ENCODE measurements around the gene PPP1R9B.

PPP1R9B gene

GRCh38 chr17:50122945-50123344 lies 27.5 kb downstream of the PPP1R9B start:
- no peak for DNase-seq

GRCh38 chr17:50120475-50121253 lies 29.8 kb downstream of the PPP1R9B start:
- DNase-seq: no peak

- DNase-seq: no peak
Observed at GRCh38 chr17:50118828-50119218, 31.7 kb downstream of the PPP1R9B start.

- no peak for DNase-seq
Observed at GRCh38 chr17:50118076-50118827, 32.2 kb downstream of the PPP1R9B start.

- DNase-seq: peak; percentile 66
Observed at GRCh38 chr17:50117202-50118051, 33.0 kb downstream of the PPP1R9B start.

- DNase-seq: no peak
Observed at GRCh38 chr17:50115756-50116155, 34.7 kb downstream of the PPP1R9B start.

- peak; percentile 77 for DNase-seq
Observed at GRCh38 chr17:50114849-50115357, 35.6 kb downstream of the PPP1R9B start.

- DNase-seq: no peak
Observed at GRCh38 chr17:50114401-50114800, 36.1 kb downstream of the PPP1R9B start.

DNA sequence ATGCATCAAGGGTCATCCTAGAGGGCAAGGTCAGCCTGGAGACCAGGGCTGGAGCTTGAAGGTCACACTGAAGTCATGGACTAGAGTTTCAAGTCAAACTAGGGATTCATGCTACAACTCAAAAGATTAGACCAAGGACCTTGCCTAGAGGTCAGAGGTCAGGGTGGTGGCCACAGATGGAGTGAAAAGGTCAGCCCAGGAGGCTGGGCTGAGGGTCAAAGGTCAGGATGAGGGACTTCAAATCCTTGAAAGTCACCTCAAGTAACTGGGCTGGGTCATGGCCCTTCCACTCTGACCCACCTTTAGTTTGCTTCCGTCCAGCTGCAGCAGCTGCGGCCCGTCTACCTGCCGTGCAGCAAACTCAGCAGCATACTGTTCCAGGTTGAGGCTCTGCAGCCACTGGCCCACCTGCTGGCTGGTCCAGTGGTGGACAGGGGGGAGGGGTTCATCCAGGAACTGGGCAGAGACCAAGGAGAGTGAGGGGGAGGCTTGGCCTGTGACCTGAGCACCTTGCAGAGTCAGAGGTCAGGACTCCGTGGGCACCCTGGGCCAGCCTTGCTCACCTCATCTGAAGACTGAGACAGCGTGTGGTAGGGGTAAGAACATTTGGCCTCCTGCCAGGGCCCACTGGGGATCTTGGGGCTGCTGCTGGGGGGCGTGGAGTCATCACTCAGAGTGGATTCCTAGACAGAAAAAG lies 36.7 kb downstream of the PPP1R9B start:
- DNase-seq: no peak

- no peak for DNase-seq
Observed at GRCh38 chr17:50112694-50113093, 37.8 kb downstream of the PPP1R9B start.

DNA sequence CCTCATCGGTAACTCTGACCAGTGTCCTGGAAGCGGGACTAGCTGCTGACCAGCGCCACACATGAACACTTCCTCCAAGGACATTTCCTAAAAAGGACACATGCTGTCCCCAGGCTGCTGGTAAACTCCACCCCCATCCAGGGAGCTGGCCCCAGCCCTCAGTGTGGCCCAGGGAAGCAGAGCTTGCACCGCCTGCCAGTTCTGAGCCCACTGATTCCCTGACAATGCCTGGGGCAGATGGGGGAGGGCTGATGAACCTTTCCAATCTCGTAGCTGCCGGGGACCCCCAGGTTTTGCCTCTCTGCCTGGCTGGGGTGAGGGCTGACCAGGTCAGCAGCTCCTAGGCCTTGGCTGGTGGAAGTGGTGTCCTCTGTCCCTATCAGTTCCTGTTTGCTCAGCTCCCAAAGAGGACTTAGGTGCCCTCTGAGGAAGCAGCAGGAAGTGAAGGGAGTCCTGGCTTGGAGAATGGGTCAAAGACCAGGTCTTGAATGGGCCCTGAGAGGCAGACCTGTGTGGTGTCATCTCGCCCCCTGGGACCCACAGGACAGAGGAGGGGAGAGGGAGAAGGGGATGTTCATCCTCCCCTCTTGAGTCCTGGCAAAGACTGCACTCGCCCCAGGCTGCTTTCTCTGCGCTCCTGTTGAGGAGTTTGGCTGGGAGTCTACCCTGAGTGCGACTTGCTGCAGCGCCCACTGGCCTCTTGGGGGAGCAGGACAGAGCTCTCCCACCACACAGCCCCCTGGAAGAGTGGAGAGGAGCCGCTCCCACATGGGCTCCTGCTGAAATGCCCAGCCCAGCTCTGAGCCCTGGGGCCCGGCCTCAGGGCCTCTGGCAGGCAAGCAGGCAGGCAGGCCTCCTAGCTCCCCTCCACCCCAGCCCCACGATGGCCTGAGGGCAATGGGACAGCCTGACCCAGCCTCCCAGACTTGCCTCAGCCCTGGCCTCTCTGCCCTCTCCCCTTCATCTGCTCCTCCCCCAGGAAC lies 38.5 kb downstream of the PPP1R9B start:
- no peak for DNase-seq

GRCh38 chr17:50110591-50111349 lies 39.7 kb downstream of the PPP1R9B start:
- DNase-seq: no peak

DNA sequence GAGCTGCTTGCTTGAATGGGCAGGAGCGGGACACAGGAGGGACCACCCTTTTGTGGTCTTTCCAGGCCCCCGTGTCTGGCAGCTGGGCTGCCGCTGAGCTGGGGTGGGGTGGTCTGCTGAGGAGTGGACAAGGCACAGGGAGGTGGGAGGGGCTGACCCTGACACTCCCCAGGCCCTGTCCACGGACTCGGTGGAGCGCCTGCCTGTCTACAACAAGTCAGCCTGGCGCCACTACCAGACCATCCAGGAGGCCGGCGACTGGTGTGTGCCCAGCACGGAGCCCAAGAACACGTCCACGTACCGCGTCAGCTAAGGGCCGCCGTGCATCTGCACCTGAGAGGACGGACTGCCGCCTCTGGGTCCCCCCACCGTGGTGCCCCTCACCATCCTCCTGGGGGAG lies 40.7 kb downstream of the PPP1R9B start:
- DNase-seq: no peak

DNA sequence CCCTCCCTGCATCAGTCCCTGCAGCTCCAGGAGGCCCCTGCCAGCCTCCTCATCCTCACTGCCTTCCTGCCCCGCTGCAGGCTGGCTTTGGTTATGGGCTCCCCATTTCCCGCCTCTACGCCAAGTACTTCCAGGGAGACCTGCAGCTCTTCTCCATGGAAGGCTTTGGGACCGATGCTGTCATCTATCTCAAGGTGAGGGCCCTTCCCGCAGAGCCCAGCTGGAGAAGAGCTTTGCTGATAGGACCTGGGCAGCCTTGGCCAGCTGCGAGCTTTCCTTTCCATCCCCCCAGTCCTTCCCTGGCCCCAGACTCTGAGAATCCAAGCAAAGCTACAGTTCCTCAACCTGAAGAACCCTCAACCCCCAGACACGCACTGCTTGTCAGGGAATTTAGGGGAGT lies 41.3 kb downstream of the PPP1R9B start:
- DNase-seq: no peak

- no peak for DNase-seq
Observed at GRCh38 chr17:50108556-50108955, 41.9 kb downstream of the PPP1R9B start.

GRCh38 chr17:50107790-50108414 lies 42.6 kb downstream of the PPP1R9B start:
- no peak for DNase-seq

GRCh38 chr17:50106393-50107131 lies 43.9 kb downstream of the PPP1R9B start:
- no peak for DNase-seq

DNA sequence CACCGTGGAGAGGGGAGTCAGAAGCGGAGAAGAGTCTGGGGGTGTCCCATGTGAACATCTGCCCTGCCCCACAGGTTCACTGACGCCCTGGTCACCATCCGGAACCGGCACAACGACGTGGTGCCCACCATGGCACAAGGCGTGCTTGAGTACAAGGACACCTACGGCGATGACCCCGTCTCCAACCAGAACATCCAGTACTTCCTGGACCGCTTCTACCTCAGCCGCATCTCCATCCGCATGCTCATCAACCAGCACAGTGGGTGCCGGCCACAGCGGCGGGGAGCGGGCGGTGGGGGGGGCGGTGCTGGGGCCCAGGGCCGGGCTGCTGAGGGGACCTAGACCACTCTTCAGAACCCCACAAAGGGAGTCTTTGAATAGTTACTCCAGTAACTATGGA lies 44.7 kb downstream of the PPP1R9B start:
- DNase-seq: no peak

DNA sequence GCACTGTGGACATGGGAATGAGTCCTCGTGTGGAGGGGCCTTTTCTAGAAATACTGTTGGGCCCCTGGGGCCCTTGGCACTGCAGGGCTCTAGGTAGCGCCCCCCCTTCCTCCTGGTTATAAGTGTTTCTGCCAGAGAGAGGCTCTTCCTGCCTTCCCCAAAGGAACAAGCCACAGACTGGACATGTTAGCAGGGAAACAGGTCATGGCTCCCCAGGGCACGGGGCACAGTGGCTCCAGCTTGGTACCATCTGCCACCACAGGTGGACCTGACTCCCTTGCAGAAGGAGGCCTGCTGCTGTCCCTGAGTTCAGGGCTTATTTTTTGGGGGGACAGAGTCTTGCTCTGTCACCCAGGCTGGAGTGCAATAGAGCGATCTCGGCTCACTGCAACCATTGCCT lies 46.5 kb downstream of the PPP1R9B start:
- DNase-seq: no peak

All from SHP77 treated with DMSO at 0.1 percent for 48 hours (cell line).